K562 (cell line): ENCODE data around the gene JPT1. TPM values are rescaled to one million over a fixed set of nuclear protein-coding genes. Genes with fewer than 3 reads are reported as not detected.

Experiments used
- BRF1 ChIP-seq: IDR thresholded peaks from 3 replicates; pipeline ENCODE4 v1.6.1; 2011; ENCODE audit warnings: borderline replicate concordance, mild to moderate bottlenecking; ENCODE audit not compliant: insufficient read length; ENCODE audit errors: extremely low read depth
- DMBX1 ChIP-seq: fragments of 250-450 bp; sonication (Bioruptor Pico); IDR thresholded peaks from 2 replicates; pipeline ENCODE4 v1.8.0; 2022; ENCODE audit warnings: inconsistent platforms, mild to moderate bottlenecking, moderate library complexity, borderline replicate concordance
- E2F8 ChIP-seq: fragments of 450-650 bp; IDR thresholded peaks from 2 replicates; pipeline ENCODE4 v1.7.1; 2018; ENCODE audit warnings: mild to moderate bottlenecking, low read depth; ENCODE audit not compliant: partially characterized antibody
- EP400 ChIP-seq: fragments of 450-650 bp; IDR thresholded peaks from 2 replicates; pipeline ENCODE4 v1.6.1; 2017; ENCODE audit warnings: antibody characterized with exemption, mild to moderate bottlenecking, moderate library complexity
- GABPB1 ChIP-seq: sonication (generic); formaldehyde crosslinking; IDR thresholded peaks from 2 replicates; pipeline ENCODE4 v1.8.0; 2022; ENCODE audit warnings: mild to moderate bottlenecking, missing genetic modification reagents
- GATAD2A ChIP-seq: fragments of 450-650 bp; IDR thresholded peaks from 2 replicates; pipeline ENCODE4 v1.6.1; 2017
- GTF2A2 ChIP-seq: IDR thresholded peaks from 2 replicates; pipeline ENCODE4 v1.6.1; 2016; ENCODE audit warnings: mild to moderate bottlenecking, missing genetic modification characterization, missing compliant biosample characterization
- HDAC1 ChIP-seq, 2 experiments: fragments of 450-650 bp; IDR thresholded peaks; 2 replicates each; pipeline ENCODE4 v1.6.1; 2016 to 2017; ENCODE audit warnings: inconsistent platforms in 1 of 2, mild to moderate bottlenecking in 1 of 2, moderate library complexity in 1 of 2
- KDM4B ChIP-seq, 2 experiments: fragments of 450-650 bp in 1 of 2; sonication (generic) in 1 of 2; IDR thresholded peaks; 2 replicates each; pipeline ENCODE4 v1.6.1; 2016 to 2017; ENCODE audit warnings: borderline replicate concordance in 2 of 2, antibody characterized with exemption in 1 of 2, low read depth in 1 of 2, mild to moderate bottlenecking in 1 of 2
- MTA2 ChIP-seq: fragments of 450-650 bp; IDR thresholded peaks from 2 replicates; pipeline ENCODE4 v1.6.1; 2016; ENCODE audit warnings: low read depth
- NCOA1 ChIP-seq: fragments of 450-650 bp; IDR thresholded peaks from 2 replicates; pipeline ENCODE4 v1.6.1; 2016; ENCODE audit warnings: low read depth
- NFIX ChIP-seq: fragments of 250-450 bp; sonication (Bioruptor Pico); IDR thresholded peaks from 2 replicates; pipeline ENCODE4 v1.4.0; 2020; ENCODE audit warnings: low read depth, mild to moderate bottlenecking, moderate library complexity
- NR4A1 ChIP-seq, 2 experiments: fragments of 250-450 bp in 1 of 2; fragments of 450-650 bp in 1 of 2; sonication (Bioruptor Pico) in 1 of 2; IDR thresholded peaks; 2 replicates each; pipeline versions ENCODE4 v1.4.0 to v1.6.1; 2016 to 2020; ENCODE audit warnings: mild to moderate bottlenecking in 2 of 2, missing compliant biosample characterization in 1 of 2, missing genetic modification characterization in 1 of 2, moderate library complexity in 1 of 2
- PREB ChIP-seq: sonication (generic); formaldehyde crosslinking; IDR thresholded peaks from 2 replicates; pipeline ENCODE4 v1.8.1; 2023; ENCODE audit warnings: mild to moderate bottlenecking, missing genetic modification reagents
- SMAD4 ChIP-seq: fragments of 250-450 bp; sonication (Bioruptor Pico); conservative IDR thresholded peaks from 2 replicates; pipeline ENCODE4 v1.8.0; 2021; ENCODE audit warnings: inconsistent platforms, mild to moderate bottlenecking, moderate library complexity
- SPI1 ChIP-seq: IDR thresholded peaks from 2 replicates; pipeline ENCODE4 v1.6.1; 2011; ENCODE audit warnings: low read depth, low read length, control low read depth, borderline replicate concordance
- SRF ChIP-seq, 2 experiments: fragments of 250-450, 450-650 bp in 1 of 2; sonication (Bioruptor Pico) in 1 of 2; sonication (generic) in 1 of 2; formaldehyde crosslinking; IDR thresholded peaks; 2 replicates each; pipeline versions ENCODE4 v1.5.0 to v1.5.1; 2020 to 2022; ENCODE audit warnings: mild to moderate bottlenecking in 1 of 2, missing genetic modification reagents in 1 of 2
- TAL1 ChIP-seq: fragments of 450-650 bp; IDR thresholded peaks from 2 replicates; pipeline ENCODE4 v1.6.1; 2016; ENCODE audit warnings: mild to moderate bottlenecking
- TRIM28 ChIP-seq: fragments of 450-650 bp; IDR thresholded peaks from 2 replicates; pipeline ENCODE4 v1.6.1; 2017
- VEZF1 ChIP-seq: fragments of 200-800 bp; sonication (Bioruptor generic); IDR thresholded peaks from 2 replicates; pipeline ENCODE4 v1.6.1; 2017; ENCODE audit warnings: missing genetic modification characterization, missing compliant biosample characterization
- XRCC3 ChIP-seq: fragments of 450-650 bp; IDR thresholded peaks from 2 replicates; pipeline ENCODE4 v1.6.1; 2017; ENCODE audit warnings: mild to moderate bottlenecking, moderate library complexity
- ZFX ChIP-seq: sonication (generic); formaldehyde crosslinking; IDR thresholded peaks from 2 replicates; pipeline ENCODE4 v1.8.0; 2022; ENCODE audit warnings: mild to moderate bottlenecking, missing genetic modification reagents, moderate library complexity
- ZKSCAN8 ChIP-seq: fragments of 200-800 bp; sonication (Bioruptor generic); IDR thresholded peaks from 2 replicates; pipeline ENCODE4 v1.6.1; 2016; ENCODE audit warnings: missing genetic modification characterization, missing compliant biosample characterization
- ZNF212 ChIP-seq: fragments of 450-650 bp; formaldehyde crosslinking; IDR thresholded peaks from 2 replicates; pipeline ENCODE4 v1.4.0; 2020; ENCODE audit warnings: mild to moderate bottlenecking
- ZNF445 ChIP-seq: fragments of 250-450 bp; sonication (Bioruptor Pico); IDR thresholded peaks from 2 replicates; pipeline ENCODE4 v1.4.0; 2020; ENCODE audit warnings: low read depth, mild to moderate bottlenecking, moderate library complexity
- polyA plus RNA-seq, 8 experiments: library from polyadenylated mRNA; depleted of rRNA in 4 of 8; stranded (reverse) in 5 of 8; unstranded in 3 of 8; fragments of >200 nt; fragmentation: Nextera tagmentation in 2 of 8; fragmentation: Illumina TruSeq in 1 of 8; extraction: Ambion mirVana in 2 of 8; extraction: Trizol in 1 of 8; gene quantifications; 2 replicates each; pipeline versions ENCODE4 v1.2.1 to v1.2.3, GENCODE V29; 2011 to 2014; ENCODE audit warnings: inconsistent platforms in 1 of 8, missing spikeins in 1 of 8
- total RNA-seq, 7 experiments: library from RNA; depleted of rRNA in 6 of 7; stranded (reverse); fragments of >200 nt in 6 of 7; fragmentation: Illumina TruSeq in 2 of 7; extraction: Trizol in 2 of 7; gene quantifications; 2 replicates each; pipeline versions ENCODE4 v1.2.1 to v1.2.3, GENCODE V29; 2011 to 2021; ENCODE audit warnings: low replicate concordance in 1 of 7

Gene JPT1
- total and polyA plus RNA-seq, 9 of the 15 experiments (the other 6 are each of a cell fraction or from before 2014, with no cell fraction given), result 56.7 to 292 (median 144) TPM

- TF ChIP-seq PREB (CRISPR knock-in tag), result no peak
- no peak for TF ChIP-seq MTA2
- TF ChIP-seq NFIX (CRISPR knock-in tag), result 0 out of 2 replicates have a peak, but pooled peaks have one; percentile 24
- TF ChIP-seq EP400, result peak; percentile 67
- TF ChIP-seq BRF1, result no peak
- TF ChIP-seq HDAC1 (IDR thresholded peaks at IDR 0.05), result 0 out of 4 replicates have a peak, but pooled peaks of 1 of the 2 experiments have one; percentile 64
- peak; percentile 47; the same call in 1 of the 2 replicates for TF ChIP-seq NCOA1
- no peak for TF ChIP-seq KDM4B (IDR thresholded peaks at IDR 0.05; ENCODE audit: borderline replicate concordance in 2 of 2, low read depth in 1 of 2)
- TF ChIP-seq GATAD2A, result peak; percentile 92; the same call in 1 of the 2 replicates
- TF ChIP-seq TRIM28, result peak; percentile 42; the same call in 1 of the 2 replicates
- TF ChIP-seq XRCC3, result no peak
- no peak for TF ChIP-seq ZNF212 (CRISPR knock-in tag)
- TF ChIP-seq ZNF445 (CRISPR knock-in tag), result no peak
- no peak for TF ChIP-seq E2F8
- TF ChIP-seq ZKSCAN8 (CRISPR knock-in tag), result no peak
- no peak for TF ChIP-seq GTF2A2
- TF ChIP-seq NR4A1 (CRISPR knock-in tag; IDR thresholded peaks at IDR 0.05), result no peak
- TF ChIP-seq NR4A1 (tag; IDR thresholded peaks at IDR 0.05), result 0 out of 2 replicates have a peak, but pooled peaks have one; percentile 64
- TF ChIP-seq SRF (CRISPR knock-in tag; IDR thresholded peaks at IDR 0.05), result 0 out of 4 replicates have a peak, but pooled peaks of 1 of the 2 experiments have one; percentile 32
- TF ChIP-seq GABPB1 (CRISPR knock-in tag), result 0 out of 2 replicates have a peak, but pooled peaks have one; percentile 36
- TF ChIP-seq TAL1, result no peak
- peak; percentile 58; the same call in 1 of the 2 replicates for TF ChIP-seq DMBX1 (CRISPR knock-in tag)
- TF ChIP-seq VEZF1 (CRISPR knock-in tag), result peak; percentile 75
- TF ChIP-seq SPI1, result peak; percentile 40; the same call in 1 of the 2 replicates
- peak; percentile 78 for TF ChIP-seq SMAD4 (CRISPR knock-in tag)
- peak; percentile 65 for TF ChIP-seq ZFX
These were observed 58.2 kb downstream of the JPT1 start (continued) for GRCh38 chr17:75096082-75096625.
